Mesothelial cell of epicardium (in vitro differentiated cells): ENCODE measurements around the gene MCF2L. TPM values are rescaled to one million over a fixed set of nuclear protein-coding genes. Genes with fewer than 3 reads are reported as not detected.

ENCODE experiments used
- DNase-seq, 2 experiments: peaks; one replicate each; pipeline ENCODE4 v3.0.0; 2021; ENCODE audit warnings: low spot score in 2 of 2; ENCODE audit not compliant: unreplicated experiment in 2 of 2
- H3K27ac Mint-ChIP-seq: 2 replicates; pipeline ENCODE4 v1.8.0; 2021; ENCODE audit warnings: mixed read lengths
- H3K27me3 Mint-ChIP-seq: 2 replicates; pipeline ENCODE4 v1.8.0; 2021; ENCODE audit warnings: low read depth, mixed read lengths
- H3K36me3 Mint-ChIP-seq: 2 replicates; pipeline ENCODE4 v1.8.0; 2021; ENCODE audit warnings: mixed read lengths
- H3K4me1 Mint-ChIP-seq: 2 replicates; pipeline ENCODE4 v1.8.0; 2021; ENCODE audit warnings: mixed read lengths
- H3K4me3 Mint-ChIP-seq: 2 replicates; pipeline ENCODE4 v1.8.0; 2021; ENCODE audit warnings: mild to moderate bottlenecking, moderate library complexity, mixed read lengths
- H3K9me3 Mint-ChIP-seq: 2 replicates; pipeline ENCODE4 v1.8.0; 2021; ENCODE audit warnings: mixed read lengths
- total RNA-seq: library from RNA; stranded (reverse); gene quantifications from 3 replicates; pipeline ENCODE4 v1.2.1, GENCODE V29; 2021
- TF ChIP-seq, protein P1 (sequence below): fragments of 200-600 bp; sonication (generic); IDR thresholded peaks from one replicate; pipeline ENCODE4 v1.5.0; 2021; ENCODE audit warnings: antibody characterized with exemption; ENCODE audit not compliant: unreplicated experiment

Gene MCF2L
- total RNA-seq, 1 donor from 2014 or later: 36.6 TPM

DNA sequence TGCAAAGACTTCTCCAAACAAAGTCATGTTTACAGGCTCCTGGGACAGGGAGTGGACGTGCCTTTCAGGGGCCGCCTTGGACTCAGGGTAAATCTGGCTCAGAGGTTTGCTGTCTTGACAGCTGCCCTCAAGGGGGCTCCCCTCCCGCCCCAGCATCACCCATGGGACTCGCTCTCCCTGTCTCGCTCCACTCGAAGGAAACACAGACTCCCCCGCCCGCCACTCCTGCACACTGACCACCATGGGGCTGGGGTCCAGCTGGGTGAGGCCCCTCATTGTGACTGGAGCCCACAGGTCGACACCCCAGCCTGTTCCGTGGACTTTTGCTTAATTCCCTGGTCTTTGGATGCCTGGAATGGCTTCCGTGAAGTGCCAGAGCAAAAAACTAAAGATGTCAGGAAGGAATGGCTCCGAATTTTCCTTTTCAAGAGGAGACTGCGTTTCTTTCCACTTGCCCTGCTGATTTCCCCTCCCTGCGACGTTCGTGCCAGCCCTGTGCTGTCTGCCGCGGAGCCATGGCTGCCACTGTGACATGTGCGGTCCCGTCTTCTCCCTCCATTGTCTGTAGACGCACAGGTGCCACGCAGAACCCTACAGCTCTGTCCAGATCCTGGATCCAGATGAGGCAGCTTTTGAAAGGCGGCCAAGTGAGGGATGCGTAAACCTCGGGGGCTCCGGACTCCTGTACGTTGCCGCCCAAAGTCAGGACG is 48.6 kb downstream of the MCF2L start:
- H3K27ac Mint-ChIP-seq: no peak overlapping the region
- H3K4me1 Mint-ChIP-seq: peaks cover 13% of the 10 kb centered on the region
- no peaks in the 10 kb centered on the region for H3K9me3 Mint-ChIP-seq
- no peak for DNase-seq
- TF ChIP-seq, protein P1, sequence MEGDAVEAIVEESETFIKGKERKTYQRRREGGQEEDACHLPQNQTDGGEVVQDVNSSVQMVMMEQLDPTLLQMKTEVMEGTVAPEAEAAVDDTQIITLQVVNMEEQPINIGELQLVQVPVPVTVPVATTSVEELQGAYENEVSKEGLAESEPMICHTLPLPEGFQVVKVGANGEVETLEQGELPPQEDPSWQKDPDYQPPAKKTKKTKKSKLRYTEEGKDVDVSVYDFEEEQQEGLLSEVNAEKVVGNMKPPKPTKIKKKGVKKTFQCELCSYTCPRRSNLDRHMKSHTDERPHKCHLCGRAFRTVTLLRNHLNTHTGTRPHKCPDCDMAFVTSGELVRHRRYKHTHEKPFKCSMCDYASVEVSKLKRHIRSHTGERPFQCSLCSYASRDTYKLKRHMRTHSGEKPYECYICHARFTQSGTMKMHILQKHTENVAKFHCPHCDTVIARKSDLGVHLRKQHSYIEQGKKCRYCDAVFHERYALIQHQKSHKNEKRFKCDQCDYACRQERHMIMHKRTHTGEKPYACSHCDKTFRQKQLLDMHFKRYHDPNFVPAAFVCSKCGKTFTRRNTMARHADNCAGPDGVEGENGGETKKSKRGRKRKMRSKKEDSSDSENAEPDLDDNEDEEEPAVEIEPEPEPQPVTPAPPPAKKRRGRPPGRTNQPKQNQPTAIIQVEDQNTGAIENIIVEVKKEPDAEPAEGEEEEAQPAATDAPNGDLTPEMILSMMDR: no peak
- no peak overlapping the region for H3K4me3 Mint-ChIP-seq
- H3K36me3 Mint-ChIP-seq: peaks cover 17% of the 10 kb centered on the region
- peaks cover 4% of the 10 kb centered on the region for H3K27me3 Mint-ChIP-seq

DNA sequence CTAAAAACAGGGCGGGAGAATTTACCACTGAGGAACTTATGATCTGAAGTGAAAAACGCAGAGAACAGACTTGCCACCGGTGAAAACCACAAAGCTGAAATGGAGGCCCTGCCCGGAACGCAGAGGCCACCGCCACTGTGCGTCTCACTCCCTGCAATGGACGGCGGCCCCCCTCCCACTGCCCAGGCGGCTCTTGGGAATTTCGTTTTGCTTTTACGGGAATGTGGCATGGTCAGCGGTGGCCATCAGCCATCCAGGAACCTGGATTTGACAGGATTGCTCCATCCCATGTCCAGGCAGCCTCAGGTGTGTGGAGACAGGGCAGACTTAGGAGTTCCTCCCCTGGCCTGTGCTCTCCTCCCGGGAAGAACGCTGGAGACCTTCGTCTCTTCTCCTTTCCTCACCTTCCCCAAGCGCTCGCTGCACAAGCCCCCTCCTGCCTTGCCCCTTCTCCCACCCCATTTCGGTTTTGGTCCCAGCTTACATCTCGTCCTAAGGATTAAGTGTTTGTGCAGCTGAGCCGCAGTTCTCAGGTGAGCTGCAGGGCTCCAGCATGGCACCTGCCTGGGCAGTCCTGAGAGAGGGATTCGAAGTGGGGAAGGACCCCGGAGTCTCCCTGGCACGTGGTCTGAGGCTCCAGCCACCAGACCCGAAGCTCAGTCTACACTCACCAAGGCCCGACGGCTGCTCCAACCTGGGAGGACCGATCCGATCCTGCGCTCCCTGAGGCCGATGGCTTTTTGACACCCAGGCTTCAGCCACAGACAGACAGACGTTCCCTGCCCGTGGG is 49.9 kb downstream of the MCF2L start:
- Mint-ChIP-seq H3K27ac (no peak overlapping the region), H3K36me3 (peaks cover 17% of the 10 kb centered on the region), H3K4me1 (peaks cover 13% of the 10 kb centered on the region), H3K9me3 (no peaks in the 10 kb centered on the region), H3K27me3 (peaks cover 14% of the 10 kb centered on the region), H3K4me3 (no peak overlapping the region)
- no peak for DNase-seq
- TF ChIP-seq, protein P1: no peak

DNA sequence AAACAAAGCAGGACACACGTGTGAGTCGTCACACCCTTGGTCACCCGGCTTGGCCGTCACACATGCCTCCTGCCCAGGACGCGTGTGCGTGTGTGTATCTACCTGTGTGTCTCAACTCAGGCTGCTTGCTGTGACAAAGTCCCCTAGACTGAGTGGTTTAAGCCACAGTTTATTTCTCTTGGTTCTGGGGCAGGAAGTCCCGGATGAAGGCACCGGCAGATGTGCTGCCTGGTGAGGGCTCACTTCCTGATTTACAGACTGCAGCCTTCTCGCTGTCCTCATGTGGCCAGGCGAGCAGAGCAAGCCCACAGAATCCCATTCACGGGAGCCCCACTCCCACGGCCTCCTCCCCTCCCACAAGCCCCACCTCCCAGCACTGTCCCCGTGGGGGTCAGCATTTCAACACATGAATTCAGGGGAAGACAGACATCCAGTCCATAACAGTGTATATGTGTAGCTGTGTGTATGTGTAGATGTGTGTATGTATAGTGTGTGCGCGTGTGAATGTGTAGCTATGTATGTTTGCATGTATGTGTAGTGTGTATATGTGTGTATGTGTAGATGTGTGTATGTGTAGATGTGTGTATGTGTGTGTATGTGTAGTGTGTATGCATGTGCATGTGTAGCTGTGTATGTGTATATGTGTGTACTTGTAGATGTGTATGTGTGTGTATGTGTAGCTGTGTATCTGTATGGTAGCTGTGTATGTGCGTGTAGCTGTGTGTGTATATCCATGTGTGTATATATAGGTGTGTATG is 51.5 kb downstream of the MCF2L start:
- TF ChIP-seq, protein P1: no peak
- no peak for DNase-seq
- Mint-ChIP-seq H3K27me3 (peaks cover 22% of the 10 kb centered on the region), H3K4me1 (peaks cover 11% of the 10 kb centered on the region), H3K36me3 (peaks cover 17% of the 10 kb centered on the region), H3K9me3 (no peaks in the 10 kb centered on the region), H3K27ac (no peak overlapping the region), H3K4me3 (no peak overlapping the region)

DNA sequence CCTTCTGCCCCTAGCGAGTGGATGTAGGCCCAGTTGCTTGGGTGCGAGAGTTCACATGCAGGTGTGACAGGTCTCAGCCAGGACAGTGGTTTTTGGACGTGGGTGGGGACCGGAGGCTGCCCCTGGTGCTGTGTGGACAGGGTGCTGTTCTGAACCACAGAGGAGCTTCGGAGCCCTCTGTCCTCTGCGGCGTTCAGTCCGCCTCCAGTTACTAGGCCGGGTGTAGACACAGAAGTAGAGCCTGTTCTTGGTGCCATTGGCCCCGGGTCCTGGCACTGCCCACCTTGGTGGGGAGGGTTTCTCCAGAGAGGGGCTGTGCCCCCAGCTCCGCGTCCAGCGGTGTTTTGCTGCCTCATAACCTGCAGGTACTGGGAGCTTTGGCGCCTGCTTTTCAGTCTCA is 52.4 kb downstream of the MCF2L start:
- Mint-ChIP-seq H3K4me3 (no peak overlapping the region), H3K27me3 (peaks cover 22% of the 10 kb centered on the region), H3K27ac (no peak overlapping the region), H3K9me3 (no peaks in the 10 kb centered on the region), H3K4me1 (peaks cover 11% of the 10 kb centered on the region), H3K36me3 (peaks cover 17% of the 10 kb centered on the region)
- no peak for DNase-seq
- TF ChIP-seq, protein P1: no peak

DNA sequence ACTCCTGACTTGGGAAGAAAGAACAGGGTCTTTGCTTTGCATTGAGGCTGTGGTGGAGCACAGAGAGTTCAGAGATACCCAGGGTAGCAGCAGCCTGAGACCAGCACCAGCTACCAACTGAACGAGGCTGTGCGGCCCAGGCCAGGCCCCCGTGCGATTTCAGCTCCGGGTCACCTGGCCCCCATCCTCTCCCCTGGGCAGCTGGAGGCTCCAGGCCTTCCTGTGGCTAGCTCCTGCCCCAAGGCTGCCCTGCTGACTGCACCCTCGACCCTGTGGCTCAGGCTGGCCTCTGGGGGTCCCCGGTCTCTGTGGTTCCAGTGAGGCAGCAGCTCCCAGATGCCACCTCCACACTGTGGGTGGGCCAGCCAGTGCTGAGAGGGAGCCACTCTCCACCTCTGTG is 52.8 kb downstream of the MCF2L start:
- TF ChIP-seq, protein P1: no peak
- peaks cover 17% of the 10 kb centered on the region for H3K36me3 Mint-ChIP-seq
- H3K27ac Mint-ChIP-seq: no peak overlapping the region
- H3K4me3 Mint-ChIP-seq: no peak overlapping the region
- DNase-seq: no peak
- peaks cover 22% of the 10 kb centered on the region for H3K27me3 Mint-ChIP-seq
- H3K4me1 Mint-ChIP-seq: peaks cover 11% of the 10 kb centered on the region
- H3K9me3 Mint-ChIP-seq: no peaks in the 10 kb centered on the region
